H9 (cell line): ENCODE data around the gene DCC. TPM values are rescaled to one million over a fixed set of nuclear protein-coding genes. Genes with fewer than 3 reads are reported as not detected.

ENCODE experiments used
- DNase-seq: peaks from one replicate; pipeline ENCODE4 v3.0.0-alpha.2; 2017
- H2AFZ ChIP-seq: one replicate; pipeline ENCODE4 v1.6.1; 2013; ENCODE audit warnings: mild to moderate bottlenecking, low read length, control low read depth, moderate library complexity
- H2AK5ac ChIP-seq: 2 replicates; pipeline ENCODE4 v1.6.1; 2013; ENCODE audit warnings: low read length, control low read depth, mixed read lengths; ENCODE audit not compliant: insufficient read length
- H2BK120ac ChIP-seq: one replicate; pipeline ENCODE4 v1.6.1; 2013; ENCODE audit warnings: low read depth, mild to moderate bottlenecking, low read length, control low read depth, inconsistent platforms; ENCODE audit not compliant: poor library complexity, severe bottlenecking
- H2BK12ac ChIP-seq: 2 replicates; pipeline ENCODE4 v1.6.1; 2013; ENCODE audit warnings: low read length, control low read depth, mixed read lengths, low read depth; ENCODE audit not compliant: insufficient read length
- H2BK15ac ChIP-seq: 2 replicates; pipeline ENCODE4 v1.6.1; 2013; ENCODE audit warnings: low read depth, low read length, control low read depth
- H2BK20ac ChIP-seq: one replicate; pipeline ENCODE4 v1.6.1; 2013; ENCODE audit warnings: low read depth, mild to moderate bottlenecking, low read length, control low read depth, inconsistent platforms; ENCODE audit not compliant: poor library complexity, severe bottlenecking
- H2BK5ac ChIP-seq: 2 replicates; pipeline ENCODE4 v1.6.1; 2013; ENCODE audit warnings: low read length, control low read depth, mixed read lengths; ENCODE audit not compliant: insufficient read length
- H3K14ac ChIP-seq: 2 replicates; pipeline ENCODE4 v1.6.1; 2013; ENCODE audit warnings: low read length, control low read depth; ENCODE audit not compliant: insufficient read depth
- H3K18ac ChIP-seq: 2 replicates; pipeline ENCODE4 v1.6.1; 2013; ENCODE audit warnings: low read depth, mild to moderate bottlenecking, mixed read lengths, low read length, control low read depth; ENCODE audit not compliant: insufficient read length
- H3K23ac ChIP-seq: 2 replicates; pipeline ENCODE4 v1.6.1; 2013; ENCODE audit warnings: low read length, control low read depth, mixed read lengths, low read depth; ENCODE audit not compliant: insufficient read length
- H3K23me2 ChIP-seq: 2 replicates; pipeline ENCODE4 v1.6.1; 2013; ENCODE audit warnings: low read depth, mild to moderate bottlenecking, mixed read lengths, low read length, control low read depth; ENCODE audit not compliant: insufficient read length, poor library complexity, severe bottlenecking
- H3K27ac ChIP-seq: 2 replicates; pipeline ENCODE4 v1.5.1; 2013; ENCODE audit warnings: low read length, control low read depth, mixed read lengths, low read depth; ENCODE audit not compliant: insufficient read length
- H3K27me3 ChIP-seq: 2 replicates; pipeline ENCODE4 v1.6.1; 2013; ENCODE audit warnings: low read length, control low read depth, inconsistent platforms; ENCODE audit not compliant: insufficient read depth
- H3K4ac ChIP-seq: 2 replicates; pipeline ENCODE4 v1.6.1; 2013; ENCODE audit warnings: low read depth, mild to moderate bottlenecking, control low read depth, inconsistent platforms, low read length, moderate library complexity
- H3K4me1 ChIP-seq: 2 replicates; pipeline ENCODE4 v1.6.1; 2013; ENCODE audit warnings: low read length, control low read depth, inconsistent platforms; ENCODE audit not compliant: insufficient read depth
- H3K4me2 ChIP-seq: 2 replicates; pipeline ENCODE4 v1.6.1; 2013; ENCODE audit warnings: low read length, control low read depth, mixed read lengths; ENCODE audit not compliant: insufficient read length, insufficient read depth
- H3K56ac ChIP-seq: 2 replicates; pipeline ENCODE4 v1.6.1; 2013; ENCODE audit warnings: low read depth, mild to moderate bottlenecking, mixed read lengths, low read length, control low read depth; ENCODE audit not compliant: insufficient read length
- H3K79me1 ChIP-seq: 2 replicates; pipeline ENCODE4 v1.6.1; 2013; ENCODE audit warnings: low read depth, mild to moderate bottlenecking, moderate library complexity, low read length, control low read depth, inconsistent platforms; ENCODE audit not compliant: insufficient read depth, poor library complexity, severe bottlenecking
- H3K79me2 ChIP-seq: 2 replicates; pipeline ENCODE4 v1.6.1; 2013; ENCODE audit warnings: low read length, control low read depth, inconsistent platforms; ENCODE audit not compliant: insufficient read depth
- H3K9ac ChIP-seq: 2 replicates; pipeline ENCODE4 v1.6.1; 2013; ENCODE audit warnings: low read length, control low read depth, mixed read lengths; ENCODE audit not compliant: insufficient read length; ENCODE audit errors: extremely low read depth
- H3K9me3 ChIP-seq: one replicate; pipeline ENCODE4 v1.6.1; 2013; ENCODE audit warnings: low read depth, low read length, inconsistent platforms; ENCODE audit not compliant: control insufficient read depth
- H3T11ph ChIP-seq: one replicate; pipeline ENCODE4 v1.6.1; 2013; ENCODE audit warnings: mild to moderate bottlenecking, low read length, control low read depth, inconsistent platforms
- H4K20me1 ChIP-seq: one replicate; pipeline ENCODE4 v1.6.1; 2013; ENCODE audit not compliant: control insufficient read depth, insufficient read length, insufficient read depth
- H4K5ac ChIP-seq: 2 replicates; pipeline ENCODE4 v1.6.1; 2013; ENCODE audit warnings: low read depth, mild to moderate bottlenecking, mixed read lengths, low read length, control low read depth; ENCODE audit not compliant: insufficient read length
- H4K8ac ChIP-seq: replicated peaks from 2 replicates; pipeline ENCODE4 v1.6.1; 2013; ENCODE audit warnings: low read length, control low read depth, mixed read lengths, low read depth; ENCODE audit not compliant: insufficient read length
- H4K91ac ChIP-seq: 2 replicates; pipeline ENCODE4 v1.6.1; 2013; ENCODE audit warnings: low read depth, mild to moderate bottlenecking, moderate library complexity, mixed read lengths, low read length, control low read depth; ENCODE audit not compliant: insufficient read length
- H3K27ac Mint-ChIP-seq, 3 experiments: 2 replicates in 2 of 3; 3 replicates in 1 of 3; pipeline ENCODE4 v1.8.0; 2020 to 2021; ENCODE audit warnings: mixed read lengths in 3 of 3, mild to moderate bottlenecking in 1 of 3, moderate library complexity in 1 of 3
- H3K27me3 Mint-ChIP-seq: 2 replicates; pipeline ENCODE4 v1.8.0; 2021; ENCODE audit warnings: low read depth, mild to moderate bottlenecking, moderate library complexity, mixed read lengths
- H3K36me3 Mint-ChIP-seq, 3 experiments: 2 replicates in 2 of 3; 3 replicates in 1 of 3; pipeline ENCODE4 v1.8.0; 2020 to 2021; ENCODE audit warnings: low read depth in 3 of 3, mixed read lengths in 3 of 3; ENCODE audit not compliant: insufficient read depth in 1 of 3
- H3K4me1 Mint-ChIP-seq, 2 experiments: 2 replicates each; pipeline ENCODE4 v1.8.0; 2020; ENCODE audit warnings: mixed read lengths in 2 of 2
- H3K4me3 Mint-ChIP-seq, 2 experiments: 2 replicates in 1 of 2; 3 replicates in 1 of 2; pipeline ENCODE4 v1.8.0; 2020 to 2021; ENCODE audit warnings: mild to moderate bottlenecking in 2 of 2, mixed read lengths in 2 of 2, moderate library complexity in 1 of 2
- H3K9me3 Mint-ChIP-seq, 2 experiments: 2 replicates in 1 of 2; 3 replicates in 1 of 2; pipeline ENCODE4 v1.8.0; 2020; ENCODE audit warnings: mild to moderate bottlenecking in 2 of 2, mixed read lengths in 2 of 2, moderate library complexity in 1 of 2
- CTCF ChIP-seq: fragments of 200-600 bp; sonication (generic); conservative IDR thresholded peaks from 3 replicates; pipeline ENCODE4 v1.8.0; 2021; ENCODE audit warnings: antibody characterized with exemption, mild to moderate bottlenecking
- WGBS: extraction: QIAGEN DNeasy Blood & Tissue Kit; methylation state at CpG from one replicate; pipeline ENCODE4 v1.1.7; 2013; ENCODE audit warnings: missing lambda C conversion rate, low lambda C conversion rate, mixed read lengths; ENCODE audit not compliant: insufficient read length; ENCODE audit errors: extremely low coverage; 5-methylcytosine and 5-hydroxymethylcytosine counted together
- total RNA-seq: library from RNA; stranded (reverse); gene quantifications from 2 replicates; pipeline ENCODE4 v1.2.1, GENCODE V29; 2021

DCC gene
- total RNA-seq, 1 experiment from 2014 or later: 0.35 TPM

- no peaks in the 10 kb centered on the region for H3K23me2 ChIP-seq
- no peaks in the 10 kb centered on the region for H4K20me1 ChIP-seq
- no peak overlapping the region for H3K23ac ChIP-seq
- WGBS: no CpG with 5 or more reads among the region's 1 CpG
- no peak overlapping the region for H3K27ac ChIP-seq
- H3K27me3 ChIP-seq: no peaks in the 10 kb centered on the region
- no peaks in the 10 kb centered on the region for H3K4me1 ChIP-seq
- H2AFZ ChIP-seq: no peak overlapping the region
- H3K79me1 ChIP-seq: no peaks in the 10 kb centered on the region
- Mint-ChIP-seq H3K27ac (no peak overlapping the region), H3K4me1 (no peaks in the 10 kb centered on the region), H3K4me3 (no peak overlapping the region), H3K36me3 (no peaks in the 10 kb centered on the region), H3K27me3 (no peaks in the 10 kb centered on the region), H3K9me3 (no peaks in the 10 kb centered on the region)
- no peak overlapping the region for H3K4ac ChIP-seq
- H3K79me2 ChIP-seq: no peaks in the 10 kb centered on the region
- no peak overlapping the region for H4K5ac ChIP-seq
- H3T11ph ChIP-seq: no peak overlapping the region
- H4K8ac ChIP-seq: no peak overlapping the region
- no peak overlapping the region for H3K14ac ChIP-seq
- no peaks in the 10 kb centered on the region for H3K9me3 ChIP-seq
- H2BK15ac ChIP-seq: no peak overlapping the region
- H2AK5ac ChIP-seq: no peak overlapping the region
- H3K18ac ChIP-seq: no peak overlapping the region
- TF ChIP-seq CTCF: no peak
- H2BK120ac ChIP-seq: no peak overlapping the region
- no peak for DNase-seq
- H3K9ac ChIP-seq: no peak overlapping the region
- no peak overlapping the region for H3K4me2 ChIP-seq
- no peak overlapping the region for H3K56ac ChIP-seq
- H2BK20ac ChIP-seq: no peak overlapping the region
- no peak overlapping the region for H4K91ac ChIP-seq
- H2BK5ac ChIP-seq: no peak overlapping the region
- no peak overlapping the region for H2BK12ac ChIP-seq
Measured at GRCh38 chr18:53234610-53235009, 894.6 kb downstream of the DCC start.
